ENCODE measurements around the gene STT3A.

Gene STT3A

DNA sequence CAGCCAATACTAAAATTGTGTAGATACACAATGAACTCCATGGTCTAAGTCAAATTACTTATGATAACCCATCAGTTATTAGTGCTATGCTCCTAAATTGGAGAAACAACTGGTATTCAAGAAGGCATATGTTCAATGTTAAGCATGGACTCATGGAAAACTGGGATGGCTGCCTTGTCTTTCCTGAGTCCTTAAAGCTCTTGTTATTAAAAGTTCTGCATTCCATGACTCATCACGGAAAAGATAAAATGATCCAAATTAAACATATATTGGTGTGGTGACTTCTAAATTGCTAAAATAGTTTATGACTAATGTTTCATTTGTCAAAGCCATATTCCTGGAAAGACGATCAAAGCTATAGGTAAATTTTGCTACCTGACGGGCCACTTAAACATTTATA is 32.8 kb upstream of the STT3A start:
- TF ChIP-seq, protein P1, sequence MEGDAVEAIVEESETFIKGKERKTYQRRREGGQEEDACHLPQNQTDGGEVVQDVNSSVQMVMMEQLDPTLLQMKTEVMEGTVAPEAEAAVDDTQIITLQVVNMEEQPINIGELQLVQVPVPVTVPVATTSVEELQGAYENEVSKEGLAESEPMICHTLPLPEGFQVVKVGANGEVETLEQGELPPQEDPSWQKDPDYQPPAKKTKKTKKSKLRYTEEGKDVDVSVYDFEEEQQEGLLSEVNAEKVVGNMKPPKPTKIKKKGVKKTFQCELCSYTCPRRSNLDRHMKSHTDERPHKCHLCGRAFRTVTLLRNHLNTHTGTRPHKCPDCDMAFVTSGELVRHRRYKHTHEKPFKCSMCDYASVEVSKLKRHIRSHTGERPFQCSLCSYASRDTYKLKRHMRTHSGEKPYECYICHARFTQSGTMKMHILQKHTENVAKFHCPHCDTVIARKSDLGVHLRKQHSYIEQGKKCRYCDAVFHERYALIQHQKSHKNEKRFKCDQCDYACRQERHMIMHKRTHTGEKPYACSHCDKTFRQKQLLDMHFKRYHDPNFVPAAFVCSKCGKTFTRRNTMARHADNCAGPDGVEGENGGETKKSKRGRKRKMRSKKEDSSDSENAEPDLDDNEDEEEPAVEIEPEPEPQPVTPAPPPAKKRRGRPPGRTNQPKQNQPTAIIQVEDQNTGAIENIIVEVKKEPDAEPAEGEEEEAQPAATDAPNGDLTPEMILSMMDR (IDR thresholded peaks at IDR 0.05; ENCODE audit: borderline replicate concordance, insufficient read depth, low read depth, low read length), result no peak
- no peak overlapping the region for H3K4me3 ChIP-seq (ENCODE audit: low read depth, low read length)

DNA sequence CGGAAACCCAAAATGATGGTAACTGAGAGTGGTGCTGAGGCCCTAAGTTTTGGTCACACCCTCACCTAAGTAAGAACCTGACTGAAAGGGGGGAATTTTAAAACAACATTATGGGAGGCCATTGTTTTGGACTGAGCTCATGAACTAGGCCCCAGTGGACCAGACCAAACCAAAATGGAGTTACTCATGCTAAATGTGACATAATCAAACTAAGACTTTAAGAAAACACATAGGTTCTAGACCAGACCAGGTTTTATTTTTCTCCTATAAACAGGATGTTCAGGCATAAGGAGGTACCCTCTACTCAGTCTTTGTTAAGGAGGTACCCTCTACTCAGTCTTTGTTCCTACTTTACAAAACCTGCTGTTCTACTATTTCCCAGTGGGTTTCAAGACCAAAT is 30.7 kb upstream of the STT3A start:
- TF ChIP-seq, protein P1 (IDR thresholded peaks at IDR 0.05; ENCODE audit: borderline replicate concordance, insufficient read depth, low read depth, low read length), result no peak
- no peak overlapping the region for H3K4me3 ChIP-seq (ENCODE audit: low read depth, low read length)

DNA sequence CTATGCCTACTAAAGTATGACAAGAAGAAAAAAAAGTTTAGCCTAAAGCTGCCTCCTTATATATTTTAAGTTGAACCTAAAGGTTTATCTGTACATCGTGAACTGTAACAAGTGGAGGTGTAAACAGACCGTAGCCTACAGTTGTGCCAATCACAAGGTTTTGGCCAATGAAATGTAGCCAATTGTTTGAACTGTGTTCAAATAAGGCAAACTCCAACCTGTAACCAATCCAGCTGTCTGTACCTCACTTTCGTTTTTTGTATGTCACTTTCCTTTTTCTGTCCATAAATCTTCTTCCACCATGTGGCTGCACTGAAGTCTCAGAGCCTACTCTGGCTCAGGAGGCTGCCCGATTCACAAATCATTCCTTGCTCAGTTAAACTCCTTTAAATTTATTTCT is 30.2 kb upstream of the STT3A start:
- H3K4me3 ChIP-seq (ENCODE audit: low read depth, low read length), result no peak overlapping the region
- TF ChIP-seq, protein P1 (IDR thresholded peaks at IDR 0.05; ENCODE audit: borderline replicate concordance, insufficient read depth, low read depth, low read length), result no peak

DNA sequence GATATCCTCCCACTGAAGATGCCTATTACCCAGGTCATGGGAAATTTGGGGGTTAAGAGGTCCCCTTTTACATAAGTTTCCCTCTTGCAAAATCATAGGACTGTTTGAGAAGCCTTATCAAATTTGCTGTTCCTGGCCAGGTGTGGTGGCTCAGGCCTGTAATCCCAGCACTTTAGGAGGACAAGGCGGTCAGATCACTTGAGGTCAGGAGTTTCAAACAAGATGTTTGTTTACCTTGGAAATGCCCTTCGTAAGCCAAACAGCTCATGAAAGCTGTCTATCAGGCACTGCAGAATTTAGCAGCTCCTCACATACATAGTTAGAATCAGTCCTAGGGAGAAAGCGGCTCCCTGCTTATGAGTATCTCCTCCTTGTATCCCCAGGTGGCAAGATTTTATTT is 28.3 kb upstream of the STT3A start:
- H3K4me3 ChIP-seq (ENCODE audit: low read depth, low read length), result no peak overlapping the region
- TF ChIP-seq, protein P1 (IDR thresholded peaks at IDR 0.05; ENCODE audit: borderline replicate concordance, insufficient read depth, low read depth, low read length), result no peak

DNA sequence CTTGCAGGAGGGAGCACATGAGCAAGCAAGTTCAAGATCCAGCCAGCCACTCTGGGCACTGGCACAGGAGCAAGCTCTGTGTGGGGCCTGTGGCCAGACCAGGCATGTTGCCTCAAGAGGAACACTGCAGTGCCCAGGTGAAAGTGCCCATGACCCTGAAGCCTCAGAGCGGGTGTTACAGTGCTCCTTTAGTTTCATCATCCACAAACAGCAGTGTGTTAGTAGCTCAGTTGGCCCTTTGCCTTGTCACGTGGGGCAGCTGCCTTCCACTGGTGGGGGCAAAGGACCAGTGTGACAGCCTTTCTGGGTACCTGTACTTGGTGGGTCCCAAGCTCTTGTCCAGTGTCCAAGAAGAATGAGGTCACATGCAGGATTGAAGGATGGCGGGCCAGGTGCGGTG is 26.4 kb upstream of the STT3A start:
- TF ChIP-seq, protein P1 (IDR thresholded peaks at IDR 0.05; ENCODE audit: borderline replicate concordance, insufficient read depth, low read depth, low read length), result no peak

DNA sequence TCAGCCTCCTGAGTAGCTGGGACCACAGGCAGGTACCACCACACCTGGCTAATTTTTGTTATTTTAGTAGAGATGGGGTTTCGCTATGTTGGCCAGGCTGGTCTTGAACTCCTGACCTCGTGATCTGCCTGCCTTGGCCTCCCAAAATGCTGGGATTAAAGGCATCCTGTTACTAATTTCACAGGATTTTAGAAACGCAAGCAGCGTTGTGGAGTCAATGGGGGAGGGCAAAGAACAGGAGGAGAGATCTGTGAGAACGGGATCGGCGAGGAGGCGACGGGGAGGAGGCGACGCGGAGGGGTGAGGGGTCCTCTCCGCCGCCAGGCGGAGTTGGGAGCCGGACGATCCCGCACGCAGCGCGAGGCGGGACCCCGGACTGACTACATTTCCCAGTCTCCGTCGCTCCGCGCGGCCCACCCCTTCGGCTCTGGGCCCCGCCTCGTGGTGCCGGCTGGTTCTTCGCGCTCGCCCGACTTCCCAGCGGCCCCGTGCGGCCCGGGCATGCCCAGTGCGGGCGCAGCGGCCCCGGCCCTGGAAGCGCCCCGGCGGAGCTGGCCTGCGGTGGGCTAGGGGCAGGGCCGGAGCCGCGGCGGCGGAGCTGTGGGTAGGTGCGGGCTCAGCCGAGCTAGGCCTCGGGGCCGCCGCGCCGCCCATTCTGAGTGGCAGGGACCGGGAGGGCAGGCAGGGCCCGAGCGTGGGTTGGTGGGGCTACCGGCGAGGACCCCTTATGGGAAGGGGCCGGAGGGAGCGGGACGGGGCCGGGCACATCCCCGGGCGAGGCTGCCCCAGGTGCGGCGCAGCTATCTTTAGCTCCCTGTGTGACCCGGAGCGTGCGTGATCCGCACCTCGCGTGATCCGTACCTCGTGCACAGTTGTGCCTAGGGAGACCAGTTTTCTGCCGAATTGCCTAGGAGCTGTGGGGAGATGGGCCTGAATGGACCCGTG is 23.4 kb upstream of the STT3A start, which contains the start of gene EI24:
TSS of gene EI24 (plus strand) at position 508 of the 945 bp plus-strand sequence. CDS start 3,051 bp downstream, outside the sequence.
- TF ChIP-seq, protein P1 (IDR thresholded peaks at IDR 0.05; ENCODE audit: borderline replicate concordance, insufficient read depth, low read depth, low read length), result peak; percentile 79
- H3K4me3 ChIP-seq (ENCODE audit: low read depth, low read length), result peak within 1 kb of the TSS; percentile 97

More for the DNA sequence above, 26.4 kb upstream of the STT3A start:
- H3K4me3 ChIP-seq (ENCODE audit: low read depth, low read length), result no peak overlapping the region

Data from GM12875 (cell line).